IMR-90 (cell line): ENCODE results near the gene ZNF362. TPM values are rescaled to one million over a fixed set of nuclear protein-coding genes. Genes with fewer than 3 reads are reported as not detected.

Experiments
- ATAC-seq: fragments of 200-7000 bp; cut with Tn5 transposase; 2 replicates; pipeline ENCODE4 v1.9.1; 2020; ENCODE audit warnings: low read depth, mild to moderate bottlenecking, moderate library complexity
- BruUV-seq: library from RNA; stranded (reverse); fragments of 400-500 nt; replicated peaks from 2 replicates; lab custom pipeline; 2021; lab: Mats Ljungman, UMichigan
- CTCF ChIA-PET: fragments of 300-600 bp; formaldehyde crosslinking; extraction: SDS; loops from one replicate; lab custom pipeline; 2021; ENCODE audit warnings: antibody characterized with exemption; lab: Yijun Ruan, JAX
- POLR2A ChIA-PET: fragments of 300-600 bp; sonication (Branson Sonifier 250); formaldehyde crosslinking; loops from one replicate; lab custom pipeline; 2022; ENCODE audit warnings: antibody characterized with exemption; ENCODE audit not compliant: unreplicated experiment; lab: Charles Lee
- DNase-seq: peaks from one replicate; pipeline ENCODE4 v3.0.0; 2013
- H2AFZ ChIP-seq: replicated peaks from 2 replicates; pipeline ENCODE3; 2013; ENCODE audit warnings: low read length, mild to moderate bottlenecking; ENCODE audit not compliant: poor library complexity
- H2AK5ac ChIP-seq: 2 replicates; pipeline ENCODE4 v1.6.1; 2013; ENCODE audit warnings: low read depth, low read length, inconsistent platforms
- H2AK9ac ChIP-seq: replicated peaks from 2 replicates; pipeline ENCODE3; 2013; ENCODE audit warnings: mild to moderate bottlenecking, low read depth, low read length, moderate library complexity; ENCODE audit not compliant: poor library complexity
- H2BK120ac ChIP-seq: 2 replicates; pipeline ENCODE4 v1.6.1; 2013; ENCODE audit warnings: low read depth, low read length, inconsistent platforms
- H2BK15ac ChIP-seq: 3 replicates; pipeline ENCODE4 v1.6.1; 2013; ENCODE audit warnings: low read depth, low read length, inconsistent platforms
- H2BK20ac ChIP-seq: 2 replicates; pipeline ENCODE4 v1.6.1; 2013; ENCODE audit warnings: low read depth, mild to moderate bottlenecking, inconsistent platforms, low read length, moderate library complexity
- H2BK5ac ChIP-seq: 2 replicates; pipeline ENCODE4 v1.6.1; 2013; ENCODE audit warnings: mild to moderate bottlenecking, low read depth, low read length, inconsistent platforms; ENCODE audit not compliant: poor library complexity, severe bottlenecking
- H3K14ac ChIP-seq: replicated peaks from 2 replicates; pipeline ENCODE4 v1.6.1; 2013; ENCODE audit warnings: low read depth, low read length, inconsistent platforms
- H3K18ac ChIP-seq: 2 replicates; pipeline ENCODE4 v1.6.1; 2013; ENCODE audit warnings: low read depth, low read length, control low read depth
- H3K23ac ChIP-seq: 2 replicates; pipeline ENCODE4 v1.6.1; 2013; ENCODE audit warnings: low read depth, low read length, inconsistent platforms
- H3K27ac ChIP-seq: 2 replicates; pipeline ENCODE4 v1.5.1; 2013; ENCODE audit warnings: mild to moderate bottlenecking, control low read depth, low read length; ENCODE audit not compliant: insufficient read depth
- H3K27me3 ChIP-seq: 2 replicates; pipeline ENCODE4 v1.6.1; 2013; ENCODE audit warnings: low read length; ENCODE audit not compliant: control insufficient read depth, insufficient read depth
- H3K36me3 ChIP-seq: 2 replicates; pipeline ENCODE4 v1.6.1; 2013; ENCODE audit warnings: low read length, mixed read lengths; ENCODE audit not compliant: control insufficient read depth, insufficient read depth
- H3K4ac ChIP-seq: 2 replicates; pipeline ENCODE4 v1.6.1; 2013; ENCODE audit warnings: low read depth, low read length, inconsistent platforms
- H3K4me1 ChIP-seq: 2 replicates; pipeline ENCODE4 v1.6.1; 2013; ENCODE audit warnings: low read length, mixed read lengths; ENCODE audit not compliant: control insufficient read depth, insufficient read depth
- H3K4me2 ChIP-seq: 2 replicates; pipeline ENCODE4 v1.6.1; 2013; ENCODE audit warnings: low read depth, mild to moderate bottlenecking, control low read depth, low read length, moderate library complexity
- H3K4me3 ChIP-seq: 2 replicates; pipeline ENCODE4 v1.5.1; 2013; ENCODE audit warnings: low read depth, mild to moderate bottlenecking, control low read depth, low read length, moderate library complexity; ENCODE audit not compliant: insufficient read depth
- H3K56ac ChIP-seq: 2 replicates; pipeline ENCODE4 v1.6.1; 2013; ENCODE audit warnings: low read length, inconsistent platforms; ENCODE audit not compliant: insufficient read depth; ENCODE audit errors: extremely low read depth
- H3K79me1 ChIP-seq, 2 experiments: 2 replicates each; pipeline ENCODE4 v1.6.1; 2013; ENCODE audit warnings: low read length in 2 of 2, inconsistent platforms in 1 of 2, low read depth in 1 of 2
- H3K9ac ChIP-seq: 2 replicates; pipeline ENCODE4 v1.6.1; 2013; ENCODE audit warnings: low read depth, low read length, control low read depth
- H3K9me1 ChIP-seq: 2 replicates; pipeline ENCODE4 v1.6.1; 2013; ENCODE audit warnings: low read length, inconsistent platforms; ENCODE audit not compliant: insufficient read depth
- H3K9me3 ChIP-seq: 2 replicates; pipeline ENCODE4 v1.6.1; 2013; ENCODE audit warnings: low read length; ENCODE audit not compliant: control insufficient read depth, insufficient read depth
- H4K20me1 ChIP-seq: 2 replicates; pipeline ENCODE4 v1.6.1; 2013; ENCODE audit warnings: low read length, inconsistent platforms; ENCODE audit not compliant: insufficient read depth
- H4K5ac ChIP-seq: 2 replicates; pipeline ENCODE4 v1.6.1; 2013; ENCODE audit warnings: mild to moderate bottlenecking, low read depth, low read length, control low read depth
- H4K8ac ChIP-seq, 2 experiments: 2 replicates each; pipeline ENCODE4 v1.6.1; 2013; ENCODE audit warnings: low read depth in 2 of 2, low read length in 2 of 2, control low read depth in 1 of 2, inconsistent platforms in 1 of 2
- H4K91ac ChIP-seq: 2 replicates; pipeline ENCODE4 v1.6.1; 2013; ENCODE audit warnings: low read depth, low read length, inconsistent platforms; ENCODE audit not compliant: insufficient read depth
- BHLHE40 ChIP-seq: fragments of 150-350 bp; IDR thresholded peaks from 2 replicates; pipeline ENCODE4 v1.6.1; 2016; ENCODE audit warnings: mild to moderate bottlenecking, low read depth, low read length
- CEBPB ChIP-seq: IDR thresholded peaks from 2 replicates; pipeline ENCODE4 v1.6.1; 2012; ENCODE audit warnings: low read depth, low read length, improper control_type of control experiment
- CHD1 ChIP-seq: IDR thresholded peaks from 2 replicates; pipeline ENCODE4 v1.6.1; 2012; ENCODE audit warnings: low read depth, low read length, improper control_type of control experiment
- FOS ChIP-seq: fragments of 150-350 bp; IDR thresholded peaks from 2 replicates; pipeline ENCODE4 v1.6.1; 2016; ENCODE audit warnings: low read depth, low read length
- MAZ ChIP-seq: IDR thresholded peaks from 2 replicates; pipeline ENCODE4 v1.6.1; 2012; ENCODE audit warnings: low read depth, mild to moderate bottlenecking, low read length, improper control_type of control experiment, moderate library complexity, borderline replicate concordance
- MXI1 ChIP-seq: IDR thresholded peaks from 2 replicates; pipeline ENCODE4 v1.6.1; 2012; ENCODE audit warnings: low read depth, mild to moderate bottlenecking, low read length, moderate library complexity, borderline replicate concordance
- NFE2L2 ChIP-seq: fragments of 150-350 bp; IDR thresholded peaks from 2 replicates; pipeline ENCODE4 v1.6.1; 2016; ENCODE audit warnings: low read depth, mild to moderate bottlenecking, low read length
- POLR2A ChIP-seq: IDR thresholded peaks from 2 replicates; pipeline ENCODE4 v1.6.1; 2012; ENCODE audit warnings: mild to moderate bottlenecking, low read depth, low read length
- RCOR1 ChIP-seq: IDR thresholded peaks from 2 replicates; pipeline ENCODE4 v1.6.1; 2012; ENCODE audit warnings: mild to moderate bottlenecking, low read length, improper control_type of control experiment; ENCODE audit not compliant: insufficient replicate concordance
- RFX5 ChIP-seq: IDR thresholded peaks from 2 replicates; pipeline ENCODE4 v1.8.0; 2012; ENCODE audit warnings: low read depth, mild to moderate bottlenecking, low read length, moderate library complexity
- USF2 ChIP-seq: fragments of 150-350 bp; IDR thresholded peaks from 2 replicates; pipeline ENCODE4 v1.6.1; 2017; ENCODE audit warnings: mild to moderate bottlenecking, antibody characterized with exemption, low read length, low read depth
- WGBS, 2 experiments: methylation state at CpG; one replicate each; pipeline versions ENCODE4 v1.1.5 to v1.1.7; 2013; ENCODE audit warnings: missing lambda C conversion rate in 2 of 2; ENCODE audit not compliant: insufficient read length in 1 of 2; ENCODE audit errors: extremely low coverage in 2 of 2; 5-methylcytosine and 5-hydroxymethylcytosine counted together
- dilution Hi-C: fragments of 300-500 bp; cut with HindIII; formaldehyde crosslinking; loops from one replicate; pipeline ENCODE4 v1.14.3; 2018; ENCODE audit warnings: low sequenced_read_pairs; ENCODE audit not compliant: unreplicated experiment
- in situ Hi-C: fragments of 300-500 bp; cut with MboI; formaldehyde crosslinking; loops from 3 replicates; pipeline ENCODE4 v1.14.3; 2019; ENCODE audit warnings: low sequenced_read_pairs, inconsistent platforms, mixed read lengths
- intact Hi-C: fragments of 100-400 bp; cut with micrococcal nuclease; formaldehyde crosslinking; loops from 2 replicates; pipeline ENCODE4 v1.10.0; 2022
- polyA plus RNA-seq, 3 experiments: library from polyadenylated mRNA; depleted of rRNA; stranded (reverse); fragments of >200 nt; gene quantifications; 2 replicates each; pipeline ENCODE4 v1.2.3, GENCODE V29; 2012; ENCODE audit warnings: low replicate concordance in 1 of 3
- total RNA-seq: library from RNA; depleted of rRNA; stranded (reverse); fragments of >200 nt; gene quantifications from 2 replicates; pipeline ENCODE4 v1.2.3, GENCODE V29; 2012
- TF ChIP-seq, protein P1 (sequence below): fragments of 150-350 bp; IDR thresholded peaks from 2 replicates; pipeline ENCODE4 v1.6.1; 2016; ENCODE audit warnings: low read depth, mild to moderate bottlenecking, low read length, moderate library complexity, borderline replicate concordance
- TF ChIP-seq, protein P2 (sequence below): conservative IDR thresholded peaks from 2 replicates; pipeline ENCODE4 v1.5.1; 2012; ENCODE audit warnings: mild to moderate bottlenecking, low read depth, low read length, improper control_type of control experiment

The ZNF362 gene
- total and polyA plus RNA-seq, 2 of the 4 experiments (the other 2 are of a cell fraction), result 5.7 to 12.9 TPM

DNA sequence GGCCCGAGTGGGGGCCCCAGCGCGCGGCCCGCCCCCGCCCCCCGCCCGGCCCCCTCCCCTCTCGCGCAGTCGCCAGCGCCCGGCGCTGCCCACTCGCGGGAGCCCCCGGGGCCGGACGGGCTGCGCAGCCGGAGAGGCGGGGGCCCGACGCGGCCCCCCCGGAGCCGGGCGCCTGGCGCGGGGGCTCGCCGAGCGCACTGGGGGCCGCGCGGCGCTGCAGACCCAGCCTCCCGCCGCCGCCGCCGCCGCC lies 146 bp upstream of the ZNF362 start:
- ChIA-PET POLR2A (no interaction called here), CTCF (no interaction called here)
- H3K18ac ChIP-seq, result no peak overlapping the region
- no peak overlapping the region for H3K14ac ChIP-seq
- H2BK20ac ChIP-seq, result no peak overlapping the region
- H2AFZ ChIP-seq, result peak overlapping the region; percentile 89
- H4K91ac ChIP-seq, result no peak overlapping the region
- peaks cover 29% of the 10 kb centered on the region for H3K9me1 ChIP-seq
- intact Hi-C loops (loop anchor here (5.0 kb wide), 1 partner anchor 159 kb away; no protein-coding TSS in a partner anchor), in situ Hi-C loops (no loop called here), dilution Hi-C loops (no loop called here)
- H3K79me1 ChIP-seq, result peaks cover 24 to 38% of the 10 kb centered on the region in 2 experiments
- H2AK9ac ChIP-seq, result no peak overlapping the region
- H3K23ac ChIP-seq, result no peak overlapping the region
- no peak overlapping the region for H4K5ac ChIP-seq
- peak overlapping the region; percentile 59 for H3K4me3 ChIP-seq
- H3K27ac ChIP-seq, result no peak overlapping the region; the same call in 1 of the 2 replicates
- H3K56ac ChIP-seq, result no peak overlapping the region
- H3K27me3 ChIP-seq, result peaks cover 5% of the 10 kb centered on the region
- H3K9ac ChIP-seq, result no peak overlapping the region
- no peak overlapping the region for H2BK5ac ChIP-seq
- no peak overlapping the region for H3K4ac ChIP-seq
- no peak overlapping the region for H4K8ac ChIP-seq
- H3K36me3 ChIP-seq, result no peaks in the 10 kb centered on the region
- H3K9me3 ChIP-seq, result 0 out of 2 replicates have a peak, but pooled peaks cover 2% of the 10 kb centered on the region
- H2BK15ac ChIP-seq, result no peak overlapping the region
- no CpG with 5 or more reads among the region's 43 CpGs for WGBS, 2 experiments
- H4K20me1 ChIP-seq, result 0 out of 2 replicates have a peak, but pooled peaks cover 5% of the 10 kb centered on the region
- BruUV-seq, result no TSS peak
- TF ChIP-seq FOS (no peak), CEBPB (no peak), POLR2A (no peak), USF2 (no peak), CHD1 (no peak), MAZ (no peak), NFE2L2 (no peak), RCOR1 (no peak), BHLHE40 (no peak), RFX5 (no peak), MXI1 (no peak)
- TF ChIP-seq, protein P1, sequence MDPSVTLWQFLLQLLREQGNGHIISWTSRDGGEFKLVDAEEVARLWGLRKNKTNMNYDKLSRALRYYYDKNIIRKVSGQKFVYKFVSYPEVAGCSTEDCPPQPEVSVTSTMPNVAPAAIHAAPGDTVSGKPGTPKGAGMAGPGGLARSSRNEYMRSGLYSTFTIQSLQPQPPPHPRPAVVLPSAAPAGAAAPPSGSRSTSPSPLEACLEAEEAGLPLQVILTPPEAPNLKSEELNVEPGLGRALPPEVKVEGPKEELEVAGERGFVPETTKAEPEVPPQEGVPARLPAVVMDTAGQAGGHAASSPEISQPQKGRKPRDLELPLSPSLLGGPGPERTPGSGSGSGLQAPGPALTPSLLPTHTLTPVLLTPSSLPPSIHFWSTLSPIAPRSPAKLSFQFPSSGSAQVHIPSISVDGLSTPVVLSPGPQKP, result no peak
- TF ChIP-seq, protein P2, sequence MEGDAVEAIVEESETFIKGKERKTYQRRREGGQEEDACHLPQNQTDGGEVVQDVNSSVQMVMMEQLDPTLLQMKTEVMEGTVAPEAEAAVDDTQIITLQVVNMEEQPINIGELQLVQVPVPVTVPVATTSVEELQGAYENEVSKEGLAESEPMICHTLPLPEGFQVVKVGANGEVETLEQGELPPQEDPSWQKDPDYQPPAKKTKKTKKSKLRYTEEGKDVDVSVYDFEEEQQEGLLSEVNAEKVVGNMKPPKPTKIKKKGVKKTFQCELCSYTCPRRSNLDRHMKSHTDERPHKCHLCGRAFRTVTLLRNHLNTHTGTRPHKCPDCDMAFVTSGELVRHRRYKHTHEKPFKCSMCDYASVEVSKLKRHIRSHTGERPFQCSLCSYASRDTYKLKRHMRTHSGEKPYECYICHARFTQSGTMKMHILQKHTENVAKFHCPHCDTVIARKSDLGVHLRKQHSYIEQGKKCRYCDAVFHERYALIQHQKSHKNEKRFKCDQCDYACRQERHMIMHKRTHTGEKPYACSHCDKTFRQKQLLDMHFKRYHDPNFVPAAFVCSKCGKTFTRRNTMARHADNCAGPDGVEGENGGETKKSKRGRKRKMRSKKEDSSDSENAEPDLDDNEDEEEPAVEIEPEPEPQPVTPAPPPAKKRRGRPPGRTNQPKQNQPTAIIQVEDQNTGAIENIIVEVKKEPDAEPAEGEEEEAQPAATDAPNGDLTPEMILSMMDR, result no peak
- ATAC-seq (no peak), DNase-seq (no peak)
- H3K4me1 ChIP-seq, result peaks cover 15% of the 10 kb centered on the region
- no peak overlapping the region for H2AK5ac ChIP-seq
- no peak overlapping the region for H3K4me2 ChIP-seq
- no peak overlapping the region for H2BK120ac ChIP-seq
